HG03103 (cell line): Measurements from ENCODE around the gene DIS3L2.
A peak's percentile ranks its signal among the peaks of the same experiment; 100 is the strongest.
"Not testable (repeated sequence)": the region's sequence is repeated elsewhere in the genome, so short reads cannot be mapped to it uniquely, and the experiment has no call there.

ENCODE experiments used
- ATAC-seq: cut with Tn5 transposase; IDR thresholded peaks from one replicate; pipeline ENCODE4 v1.9.1; 2021; ENCODE audit warnings: low read depth; ENCODE audit not compliant: unreplicated experiment

DIS3L2 gene

GRCh38 chr2:232287316-232287715 lies 325.8 kb downstream of the DIS3L2 start:
- no peak for ATAC-seq

DNA sequence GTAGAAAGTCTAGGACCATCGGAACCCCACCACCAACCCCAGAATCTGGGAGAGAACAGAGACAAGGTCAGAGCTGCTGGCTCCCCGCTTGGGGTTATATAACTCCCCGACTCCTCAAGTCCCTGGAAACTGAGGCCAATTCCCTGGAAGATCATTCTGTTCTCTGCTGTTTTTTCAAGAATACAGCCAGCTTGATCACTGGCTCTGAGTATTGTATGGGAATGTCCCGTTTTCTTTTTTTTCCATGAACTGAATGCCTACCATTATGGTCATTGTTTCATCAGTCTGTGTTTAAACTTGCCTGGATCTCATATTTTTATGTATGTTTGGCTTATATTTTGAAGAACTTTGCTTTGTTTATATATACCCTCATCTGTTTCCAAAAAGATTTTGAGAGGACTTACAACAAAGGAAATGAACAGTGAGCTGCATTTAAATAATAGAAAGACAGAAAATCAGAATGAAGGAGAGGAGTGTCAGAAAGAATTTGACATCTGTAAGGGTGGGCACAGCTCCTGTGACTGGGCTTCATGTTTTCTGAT lies 327.0 kb downstream of the DIS3L2 start:
- no peak for ATAC-seq

DNA sequence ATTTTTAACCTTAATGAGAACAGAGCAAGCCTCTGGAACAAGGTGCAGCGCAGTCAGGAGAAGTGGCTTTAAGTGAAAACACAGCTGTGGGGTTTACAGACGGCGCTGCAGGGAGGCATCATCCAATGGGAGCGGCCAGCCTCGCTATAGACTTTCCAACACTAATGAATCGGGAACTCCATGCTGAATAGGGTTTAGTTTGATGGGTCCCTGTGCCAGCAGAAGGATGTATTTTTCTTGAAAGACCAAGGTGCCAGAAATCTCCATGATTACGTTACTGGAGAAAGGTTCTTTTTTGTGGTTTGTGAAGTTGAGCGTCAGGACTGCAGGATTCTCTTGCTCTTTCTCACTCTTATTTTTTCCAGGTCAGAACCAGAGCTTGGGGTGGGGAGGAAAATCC lies 329.2 kb downstream of the DIS3L2 start:
- ATAC-seq: no peak

- no peak for ATAC-seq
Observed at GRCh38 chr2:232291343-232291742, 329.8 kb downstream of the DIS3L2 start.

- ATAC-seq: no peak
Observed at GRCh38 chr2:232292395-232293154, 331.1 kb downstream of the DIS3L2 start.

GRCh38 chr2:232293191-232293590 lies 331.7 kb downstream of the DIS3L2 start:
- ATAC-seq: no peak

DNA sequence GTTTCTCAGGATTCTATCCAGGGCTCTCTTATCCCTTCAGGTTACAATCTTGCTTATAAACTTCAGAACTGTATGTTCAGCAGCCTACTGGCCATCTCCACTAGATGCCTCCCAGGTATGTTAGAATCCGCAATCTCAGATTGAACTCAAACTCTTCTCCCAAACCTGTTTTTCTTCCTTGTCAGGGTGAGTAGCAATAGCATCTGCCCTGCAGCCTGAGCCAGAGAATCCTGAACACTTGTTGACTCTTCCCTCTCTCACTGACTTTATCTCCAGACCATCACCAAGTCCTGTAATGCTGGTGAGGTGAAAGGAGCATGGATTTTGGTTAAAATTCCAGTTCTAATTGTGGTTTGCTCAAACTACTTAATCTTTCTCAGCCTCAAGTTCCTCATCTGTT lies 334.5 kb downstream of the DIS3L2 start:
- no peak for ATAC-seq

- ATAC-seq: no peak
Observed at GRCh38 chr2:232296776-232297525, 335.4 kb downstream of the DIS3L2 start.

GRCh38 chr2:232299084-232299483 lies 337.6 kb downstream of the DIS3L2 start:
- no peak for ATAC-seq

DNA sequence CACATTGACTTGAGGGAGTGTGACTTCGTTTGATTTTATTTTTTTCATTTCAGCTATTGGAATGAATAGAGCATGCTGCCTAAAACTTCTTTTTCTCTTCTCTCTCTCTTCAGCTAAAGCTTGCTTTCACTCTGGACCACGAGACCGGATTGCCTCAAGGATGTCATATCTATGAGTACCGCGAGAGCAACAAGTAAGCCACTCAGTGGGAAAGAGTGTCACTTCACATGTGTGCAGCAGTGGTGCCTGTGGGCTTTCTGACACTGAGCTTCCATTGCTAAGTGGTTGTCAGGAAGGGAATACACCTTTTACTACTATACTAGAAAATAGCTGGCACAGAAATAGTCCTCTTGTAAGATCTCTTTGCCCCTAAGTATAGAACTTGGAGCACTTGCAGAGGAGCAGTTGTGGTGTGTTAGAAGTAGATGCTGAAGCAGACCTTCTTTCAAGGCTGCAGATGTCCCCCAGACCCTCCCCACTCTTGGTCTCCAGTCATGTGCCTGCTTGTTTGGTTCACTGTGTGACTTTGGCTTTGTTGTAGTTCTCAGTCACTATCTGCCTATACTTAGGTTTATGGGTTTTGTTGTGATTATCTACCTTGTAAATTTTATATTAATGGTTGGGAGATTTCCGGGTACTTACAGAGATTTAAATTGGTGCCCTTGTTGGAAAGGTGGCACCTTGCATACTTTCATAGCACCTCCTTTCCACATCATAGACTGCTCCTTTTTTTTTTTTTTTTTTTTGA lies 338.6 kb downstream of the DIS3L2 start:
- no peak for ATAC-seq

GRCh38 chr2:232300894-232301387 lies 339.4 kb downstream of the DIS3L2 start:
- ATAC-seq: no peak

GRCh38 chr2:232304236-232304635 lies 342.7 kb downstream of the DIS3L2 start:
- no peak for ATAC-seq

- no peak for ATAC-seq
Observed at GRCh38 chr2:232306741-232307305, 345.3 kb downstream of the DIS3L2 start.

- ATAC-seq: no peak
Observed at GRCh38 chr2:232307854-232308253, 346.3 kb downstream of the DIS3L2 start.

DNA sequence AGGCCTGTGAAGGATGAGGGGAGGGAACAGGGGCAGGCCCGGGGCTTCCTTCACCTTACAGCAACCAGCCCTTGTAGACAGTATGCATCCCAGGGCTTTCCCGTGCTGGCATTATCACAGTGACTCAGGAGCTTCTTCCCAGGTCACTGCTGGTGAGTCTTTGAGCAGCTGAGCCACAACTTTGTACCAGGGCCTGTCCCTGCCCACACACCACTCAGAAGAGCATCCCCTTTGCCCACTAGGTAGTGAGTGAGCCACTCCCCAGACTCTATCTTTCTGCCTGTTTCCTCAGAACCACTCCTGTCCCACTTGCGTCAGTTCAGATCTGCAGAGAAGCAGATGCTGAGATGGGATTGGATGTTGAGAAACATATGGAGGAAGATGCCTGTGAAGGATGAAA lies 347.5 kb downstream of the DIS3L2 start:
- no peak for ATAC-seq

DNA sequence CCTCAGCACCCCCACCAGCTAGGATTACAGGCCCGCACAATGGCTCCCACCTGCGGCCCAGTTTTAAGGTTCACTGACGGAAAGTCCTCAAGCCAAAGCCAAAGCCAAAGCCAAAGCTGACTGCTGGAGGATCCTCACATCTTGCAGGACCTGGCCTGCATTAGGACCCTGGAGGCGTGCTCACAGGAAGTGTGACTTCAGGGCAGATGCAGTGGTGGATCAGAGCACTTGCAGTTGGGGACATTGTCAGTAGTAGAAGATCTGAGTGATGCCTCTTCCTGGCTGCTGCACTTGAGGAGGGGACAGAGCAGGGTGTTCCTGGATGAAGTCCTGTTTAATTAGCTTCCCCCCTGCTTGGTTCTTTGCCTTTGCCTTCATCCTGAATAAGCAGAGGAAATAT lies 348.1 kb downstream of the DIS3L2 start:
- ATAC-seq: no peak

GRCh38 chr2:232310121-232310520 lies 348.6 kb downstream of the DIS3L2 start:
- no peak for ATAC-seq

DNA sequence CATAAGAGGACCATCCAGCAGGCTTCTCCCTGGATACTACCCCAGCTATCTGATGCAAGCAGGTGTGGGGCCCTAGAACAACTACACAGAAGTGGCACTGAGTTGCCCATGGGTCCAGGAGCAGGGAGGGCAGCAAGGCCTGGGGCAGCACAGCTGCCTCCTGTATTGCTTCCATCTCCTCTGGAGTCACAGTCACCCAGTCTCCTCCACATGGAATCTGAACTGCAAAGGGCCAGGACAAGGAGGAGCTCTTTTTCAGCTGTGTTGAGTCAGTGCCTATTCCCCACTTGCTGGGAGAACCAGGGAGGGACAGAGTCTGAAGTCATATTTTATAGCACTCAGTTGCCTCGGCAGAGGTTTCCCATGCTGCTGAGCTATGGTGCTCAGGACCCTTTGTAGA lies 349.2 kb downstream of the DIS3L2 start:
- no peak for ATAC-seq

GRCh38 chr2:232313645-232314044 lies 352.1 kb downstream of the DIS3L2 start:
- ATAC-seq: not testable (repeated sequence)

DNA sequence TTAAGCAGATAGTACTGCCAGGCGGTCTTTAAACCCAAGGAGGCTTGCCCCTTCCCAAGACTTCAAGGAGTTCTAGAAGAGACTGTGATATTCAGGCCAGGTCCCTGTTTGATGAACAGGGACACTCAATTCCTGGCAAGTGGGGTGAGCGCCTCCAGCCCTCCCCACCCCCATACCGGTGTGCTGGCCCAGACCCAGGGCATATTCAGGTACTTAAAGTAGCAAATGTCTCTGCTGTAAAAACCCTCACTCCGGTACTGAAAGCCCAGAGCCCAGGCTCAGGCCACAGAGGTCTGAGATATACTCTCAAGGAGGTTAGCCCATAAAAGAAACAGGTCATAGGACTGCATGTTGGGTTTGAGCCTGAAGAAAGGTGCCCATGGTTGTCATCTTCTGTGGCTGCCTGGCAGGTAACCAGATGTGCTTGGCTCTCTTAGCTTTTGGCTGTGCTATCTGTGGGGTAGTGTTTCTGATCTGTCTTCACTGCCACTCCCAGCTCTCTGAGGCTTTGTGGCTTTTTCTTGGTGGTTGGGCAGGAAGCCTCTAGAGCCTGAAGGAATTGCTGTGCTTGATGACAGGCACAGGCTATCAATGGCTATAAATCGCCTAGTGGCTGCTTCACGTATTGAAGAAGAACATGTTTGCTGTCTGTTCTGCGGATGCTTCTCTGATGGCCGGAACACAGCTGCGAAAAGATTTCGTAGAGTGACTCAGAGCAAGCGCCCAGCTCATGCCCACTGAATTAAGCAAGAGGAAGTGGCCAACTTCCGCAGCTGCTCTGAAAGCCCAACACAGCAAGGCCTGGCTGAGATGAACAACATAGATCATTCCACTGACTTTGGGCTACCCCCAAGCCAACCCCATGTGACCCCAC lies 353.8 kb downstream of the DIS3L2 start:
- peak; percentile 80 for ATAC-seq
